ENCODE measurements around the gene PCBP4.

PCBP4 gene

DNA sequence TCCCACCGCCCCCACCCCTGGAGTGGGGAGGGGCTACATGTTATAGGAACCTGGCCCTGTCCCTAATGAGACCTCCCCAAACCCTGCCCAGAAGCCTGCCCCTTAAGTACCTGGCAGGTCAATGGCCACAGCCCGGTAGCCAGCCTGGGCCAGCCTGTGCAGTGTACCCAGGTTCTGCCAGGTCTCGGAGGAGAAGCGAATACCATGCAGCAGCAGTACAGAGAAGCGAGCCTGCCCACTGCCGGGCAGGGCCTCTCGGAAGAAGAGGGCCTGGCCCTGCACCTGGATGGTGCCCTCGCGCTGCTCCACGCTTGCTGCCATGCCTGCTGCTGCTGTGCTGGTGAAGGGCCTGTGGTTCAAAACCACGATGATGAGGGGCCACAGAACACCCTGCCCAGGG is 4.1 kb upstream of the PCBP4 start:
- DNase-seq (ENCODE audit: low spot score): no peak

DNA sequence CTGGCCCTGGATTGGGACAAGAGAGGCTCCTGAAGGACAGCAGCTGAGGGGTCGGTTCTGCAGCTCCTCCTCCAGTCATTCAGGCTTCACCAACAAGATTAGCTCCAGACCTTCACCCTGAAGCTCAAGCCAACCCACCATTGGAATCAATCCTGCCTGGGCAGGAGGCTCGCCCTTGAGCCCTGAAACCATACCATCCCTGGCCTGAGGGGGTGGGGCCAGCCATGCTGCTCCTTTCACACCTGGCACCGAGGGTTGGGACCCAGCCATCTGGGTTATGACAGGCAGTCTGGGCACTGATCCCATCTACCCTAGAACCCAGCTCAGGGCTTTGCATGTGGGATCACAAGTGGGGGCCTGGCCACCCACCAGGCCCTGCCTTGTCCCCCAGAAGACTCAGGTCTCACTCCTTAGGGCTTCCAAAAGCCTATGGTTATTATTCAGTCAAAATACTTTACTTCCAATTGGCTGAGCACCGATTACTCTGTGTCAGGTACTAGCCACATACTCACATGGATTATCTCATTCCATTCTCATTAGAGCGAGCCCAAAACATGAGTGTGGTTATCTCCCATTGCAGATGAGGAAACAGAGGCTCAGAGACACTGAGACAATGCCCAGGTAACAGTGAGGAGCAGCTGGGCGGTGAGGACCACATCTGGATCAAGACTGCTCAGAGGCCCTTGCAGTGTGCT is 3.5 kb upstream of the PCBP4 start:
- DNase-seq (ENCODE audit: low spot score): no peak

- DNase-seq (ENCODE audit: low spot score): no peak
Observed at GRCh38 chr3:51969841-51970240, 2.6 kb upstream of the PCBP4 start.

GRCh38 chr3:51968883-51969678 is 1.8 kb upstream of the PCBP4 start:
- no peak for DNase-seq (ENCODE audit: low spot score)

DNA sequence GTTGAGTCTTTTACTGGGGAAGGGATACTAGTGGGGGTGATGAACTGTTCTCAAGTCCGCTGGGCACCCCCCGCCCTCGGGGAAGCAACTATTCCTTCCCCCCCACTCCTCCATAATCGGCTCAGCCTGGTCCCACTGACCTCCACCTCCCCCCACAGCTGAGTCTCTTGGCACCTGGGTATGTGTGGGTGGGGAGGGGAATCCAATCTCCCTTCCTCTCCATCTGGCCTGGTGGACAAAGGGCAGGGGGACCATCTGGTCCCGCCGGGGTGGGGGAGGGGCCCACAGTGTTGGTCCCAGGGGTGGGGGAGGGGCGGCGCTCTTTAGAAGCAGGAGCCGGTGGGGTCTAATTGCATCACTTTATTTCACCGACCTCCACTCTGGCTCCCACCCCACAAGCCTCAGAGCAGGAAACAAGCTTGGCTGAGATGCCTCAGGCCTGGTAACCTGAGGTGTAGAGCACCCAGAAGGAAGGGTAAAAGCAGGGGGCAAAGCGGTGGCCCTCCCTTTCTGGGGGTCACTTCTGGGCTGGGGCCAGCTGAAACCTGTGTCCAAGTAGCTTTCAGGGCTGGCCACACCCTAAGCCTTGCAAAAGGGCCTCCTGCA is 1.0 kb upstream of the PCBP4 start:
- DNase-seq (ENCODE audit: low spot score): no peak

- no peak for DNase-seq (ENCODE audit: low spot score)
Observed at GRCh38 chr3:51966922-51967383, 301 bp downstream of the PCBP4 start.

DNA sequence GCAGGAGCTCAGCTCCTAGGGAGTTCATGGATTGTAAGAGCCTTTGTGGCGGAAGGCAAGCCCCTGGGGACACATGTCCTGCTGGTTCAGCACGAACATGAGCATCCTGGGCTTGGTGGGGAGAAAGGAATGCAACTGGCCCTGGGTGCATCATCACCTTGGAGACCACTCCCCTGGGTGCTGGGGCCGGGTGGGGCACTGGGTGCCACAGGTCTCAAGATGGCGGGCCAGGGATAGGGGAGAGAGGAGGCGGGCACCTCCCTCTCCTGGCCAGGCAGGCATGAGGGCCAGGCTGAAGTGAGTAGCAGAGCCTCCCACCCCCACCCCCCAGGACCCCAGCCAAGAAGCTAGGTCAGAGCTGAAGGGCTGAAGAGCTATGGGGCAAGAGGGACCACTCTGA is 768 bp downstream of the PCBP4 start:
- DNase-seq (ENCODE audit: low spot score): no peak

DNA sequence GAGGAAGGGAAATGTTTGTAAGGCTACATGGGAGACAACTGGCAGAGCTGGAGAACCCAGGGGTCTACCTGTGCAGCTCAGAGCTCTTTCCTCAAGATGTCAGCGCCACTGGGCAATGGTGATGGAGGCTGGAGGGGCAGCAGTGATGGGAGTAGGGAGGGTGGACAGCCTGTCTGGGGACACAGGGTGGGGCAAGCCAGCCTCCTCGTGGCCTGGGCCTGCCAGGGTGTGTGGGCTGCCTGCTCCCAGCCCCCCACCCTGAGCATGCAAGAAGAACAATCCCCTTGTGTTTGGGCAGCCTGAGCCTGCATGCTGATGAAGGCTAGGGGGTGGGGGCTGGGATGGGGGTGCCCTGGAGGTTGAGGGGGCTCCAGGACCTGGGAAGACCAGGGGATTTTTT is 1.2 kb downstream of the PCBP4 start:
- no peak for DNase-seq (ENCODE audit: low spot score)

- DNase-seq (ENCODE audit: low spot score): no peak
Observed at GRCh38 chr3:51964521-51964920, 2.7 kb downstream of the PCBP4 start.

- DNase-seq (ENCODE audit: low spot score): no peak
Observed at GRCh38 chr3:51963951-51964451, 3.3 kb downstream of the PCBP4 start.

DNA sequence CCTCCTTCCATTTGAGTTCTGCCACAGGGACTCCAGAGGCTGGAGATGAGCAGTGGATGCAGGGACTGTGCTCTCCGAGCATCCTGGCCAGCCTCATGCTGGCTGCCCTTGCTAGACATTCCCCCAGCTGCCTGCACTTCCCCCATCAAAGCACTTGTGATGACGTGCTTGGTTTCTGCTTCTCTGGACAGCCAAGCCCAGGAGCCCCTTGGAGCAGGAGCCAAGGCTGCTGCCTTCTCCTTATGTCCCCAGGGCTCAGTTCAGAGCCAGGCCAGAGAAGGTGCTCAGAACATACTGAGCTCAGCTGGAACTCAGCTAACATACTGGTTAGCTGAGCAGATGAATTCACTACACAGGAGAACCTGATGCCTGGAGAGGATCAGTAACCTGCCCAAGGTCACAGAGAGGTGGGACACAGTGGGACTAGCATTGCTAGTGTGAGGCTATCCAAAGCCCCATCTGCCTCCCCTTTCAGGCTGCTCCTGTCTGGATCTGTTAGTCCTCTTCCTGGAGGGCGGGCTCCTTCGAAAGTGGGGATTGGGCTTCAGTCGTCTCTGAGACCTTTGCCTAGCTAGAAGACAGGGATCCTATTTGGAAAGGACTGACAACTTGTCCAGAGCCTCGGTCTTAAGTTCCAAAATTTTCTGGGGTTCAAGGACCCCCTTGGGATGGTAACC is 4.3 kb downstream of the PCBP4 start:
- DNase-seq (ENCODE audit: low spot score): no peak

DNA sequence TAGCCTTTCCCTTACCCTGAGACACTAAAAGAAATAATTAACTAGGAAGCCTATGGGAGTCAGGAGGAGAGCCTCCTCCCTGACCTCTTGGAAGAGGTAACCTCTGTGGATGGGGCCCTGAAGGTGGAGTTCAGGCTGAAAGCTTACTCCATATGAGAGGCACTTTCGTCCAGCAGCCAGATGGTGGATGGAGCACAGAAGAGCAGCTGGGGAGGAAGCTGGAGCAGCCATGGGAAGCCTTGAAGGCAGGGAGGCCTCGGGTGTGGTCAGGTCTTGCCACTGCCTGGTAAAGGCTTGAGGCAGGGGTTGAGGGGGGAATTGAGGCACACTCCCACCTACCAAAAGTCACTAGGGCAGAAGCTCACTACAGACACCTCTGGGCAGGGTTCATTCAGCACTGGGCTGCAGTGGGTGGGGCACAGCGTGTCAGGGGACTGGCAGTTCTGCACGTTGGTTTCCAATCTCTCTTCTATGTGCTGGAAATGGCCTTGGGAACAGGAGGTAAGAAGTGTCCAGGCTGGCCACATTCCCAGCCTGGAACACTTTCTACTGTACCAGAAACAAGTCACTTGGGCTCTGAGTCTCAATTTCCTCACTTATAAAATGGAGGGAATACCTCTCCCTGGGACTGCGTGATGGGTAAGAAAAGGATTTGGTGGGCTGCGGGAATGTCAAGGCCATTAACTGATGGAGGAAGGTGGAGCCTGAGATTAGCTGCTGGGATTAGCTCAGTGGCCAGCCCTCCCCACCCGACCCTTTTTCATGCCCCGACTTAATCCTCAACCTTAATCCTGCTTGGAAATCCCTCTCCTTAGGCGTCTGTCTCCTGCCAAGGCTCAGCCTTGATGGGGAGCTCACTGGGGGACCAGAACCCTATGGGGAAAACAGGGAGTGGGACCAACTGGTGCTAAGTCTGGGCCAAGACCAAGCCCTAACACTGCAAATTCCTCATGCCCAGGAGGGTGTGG is 5.4 kb downstream of the PCBP4 start:
- DNase-seq (ENCODE audit: low spot score): no peak

DNA sequence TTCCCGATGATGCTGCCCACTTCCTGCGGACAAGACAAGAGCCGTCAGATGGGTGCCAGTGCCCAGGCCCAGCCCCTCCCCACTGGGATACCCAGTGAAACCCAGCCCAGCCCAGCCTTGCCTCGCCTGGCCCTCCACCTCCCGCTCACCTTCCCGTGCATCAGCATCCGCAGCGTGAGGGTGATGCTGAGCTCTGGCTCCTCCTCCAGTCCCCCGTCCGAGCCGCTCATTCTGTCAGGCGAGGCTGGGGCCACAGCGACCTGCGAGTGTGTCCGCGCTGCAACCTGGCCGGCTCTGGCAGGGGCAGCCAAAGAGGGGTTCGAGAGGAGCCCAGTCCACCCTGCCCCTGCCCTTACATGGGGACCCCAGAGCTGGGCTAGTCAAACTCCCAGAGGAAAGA is 6.2 kb downstream of the PCBP4 start:
- no peak for DNase-seq (ENCODE audit: low spot score)

GRCh38 chr3:51960386-51960785 is 6.9 kb downstream of the PCBP4 start:
- no peak for DNase-seq (ENCODE audit: low spot score)

DNA sequence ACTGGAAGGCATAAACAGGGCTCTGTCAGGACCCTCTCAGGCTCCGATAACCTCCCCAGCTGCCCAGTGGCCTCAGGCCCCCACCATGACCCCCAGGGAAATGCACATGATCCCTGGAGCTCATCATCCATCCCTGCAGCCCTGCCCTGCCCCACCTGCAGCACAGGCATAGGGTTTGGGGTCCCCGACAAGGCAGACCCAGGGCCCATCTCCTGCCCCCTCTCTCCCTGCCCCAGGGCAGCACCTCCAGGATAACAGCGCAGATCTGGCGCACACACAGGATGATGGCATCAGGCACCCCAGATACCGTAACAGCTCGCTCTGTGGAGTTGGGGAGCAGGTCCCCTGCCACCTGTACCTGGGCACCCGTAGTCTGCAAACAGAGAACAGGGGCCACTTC is 7.6 kb downstream of the PCBP4 start:
- DNase-seq (ENCODE audit: low spot score): no peak

DNA sequence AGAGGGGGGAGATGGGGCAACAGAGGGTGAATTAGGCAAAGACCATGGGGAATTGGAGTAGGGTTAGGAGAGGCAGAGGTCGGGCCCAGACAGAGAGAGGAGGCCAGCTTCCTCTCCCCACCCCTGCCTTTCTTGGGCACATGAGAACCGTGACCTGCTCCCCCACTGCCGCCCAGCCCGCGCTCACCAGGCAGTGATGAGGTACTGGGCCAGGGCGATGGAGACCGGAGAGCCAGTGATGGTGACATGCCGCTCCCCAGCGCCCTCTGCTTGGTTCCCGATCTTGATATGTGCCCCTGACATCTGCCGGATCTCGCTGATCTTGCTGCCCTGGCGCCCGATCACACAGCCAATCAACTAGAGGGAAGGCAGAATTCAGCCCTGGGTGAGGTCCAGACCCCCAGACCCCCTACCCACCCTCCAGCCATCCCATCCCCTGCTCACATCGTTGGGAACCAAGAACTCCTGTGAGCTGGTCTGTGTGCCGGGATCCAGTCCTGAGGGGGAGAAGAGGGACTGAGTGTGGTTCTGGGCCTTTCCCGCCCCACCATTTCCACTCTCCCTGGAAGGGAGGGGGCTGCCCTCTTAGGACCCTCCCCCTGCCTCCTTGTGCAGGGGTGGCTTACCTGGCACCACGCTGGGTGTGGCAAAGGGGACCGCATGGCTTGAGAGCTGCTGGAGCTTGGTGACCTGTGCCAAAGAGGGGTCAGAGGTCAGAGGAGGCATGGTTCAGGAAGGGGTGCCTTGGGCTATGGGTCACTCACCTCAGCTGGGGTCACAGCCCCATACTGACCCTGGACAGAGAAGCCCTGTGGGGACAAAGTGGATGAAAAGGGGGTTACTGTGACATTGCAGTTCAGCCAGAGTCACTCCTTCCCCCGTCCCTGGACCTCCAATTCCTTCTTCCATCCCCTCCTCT is 8.4 kb downstream of the PCBP4 start:
- no peak for DNase-seq (ENCODE audit: low spot score)

GRCh38 chr3:51957520-51958205 is 9.6 kb downstream of the PCBP4 start:
- no peak for DNase-seq (ENCODE audit: low spot score)

DNA sequence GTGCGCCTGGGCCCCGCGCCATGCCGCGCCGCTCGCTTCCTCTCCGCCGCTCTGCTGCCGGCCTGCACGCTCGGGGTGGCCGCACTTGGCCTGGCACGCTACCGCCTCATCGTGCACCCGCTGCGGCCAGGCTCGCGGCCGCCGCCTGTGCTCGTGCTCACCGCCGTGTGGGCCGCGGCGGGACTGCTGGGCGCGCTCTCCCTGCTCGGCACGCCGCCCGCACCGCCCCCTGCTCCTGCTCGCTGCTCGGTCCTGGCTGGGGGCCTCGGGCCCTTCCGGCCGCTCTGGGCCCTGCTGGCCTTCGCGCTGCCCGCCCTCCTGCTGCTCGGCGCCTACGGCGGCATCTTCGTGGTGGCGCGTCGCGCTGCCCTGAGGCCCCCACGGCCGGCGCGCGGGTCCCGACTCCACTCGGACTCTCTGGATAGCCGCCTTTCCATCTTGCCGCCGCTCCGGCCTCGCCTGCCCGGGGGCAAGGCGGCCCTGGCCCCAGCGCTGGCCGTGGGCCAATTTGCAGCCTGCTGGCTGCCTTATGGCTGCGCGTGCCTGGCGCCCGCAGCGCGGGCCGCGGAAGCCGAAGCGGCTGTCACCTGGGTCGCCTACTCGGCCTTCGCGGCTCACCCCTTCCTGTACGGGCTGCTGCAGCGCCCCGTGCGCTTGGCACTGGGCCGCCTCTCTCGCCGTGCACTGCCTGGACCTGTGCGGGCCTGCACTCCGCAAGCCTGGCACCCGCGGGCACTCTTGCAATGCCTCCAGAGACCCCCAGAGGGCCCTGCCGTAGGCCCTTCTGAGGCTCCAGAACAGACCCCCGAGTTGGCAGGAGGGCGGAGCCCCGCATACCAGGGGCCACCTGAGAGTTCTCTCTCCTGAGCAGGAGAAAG is 11.1 kb downstream of the PCBP4 start:
- DNase-seq (ENCODE audit: low spot score): peak; percentile 59
